BLaER1 (cell line): ENCODE results near the gene CEP295NL.
A peak's percentile ranks its signal among the peaks of the same experiment; 100 is the strongest.

ENCODE experiments used
- H3K27ac ChIP-seq: shearing (Covaris generic); formaldehyde crosslinking; 2 replicates; pipeline ENCODE4 v1.8.1; 2022
- H3K27me3 ChIP-seq: shearing (Covaris generic); formaldehyde crosslinking; 2 replicates; pipeline ENCODE4 v1.8.1; 2022
- H3K36me3 ChIP-seq: shearing (Covaris generic); formaldehyde crosslinking; 2 replicates; pipeline ENCODE4 v1.8.1; 2022
- H3K4me1 ChIP-seq: shearing (Covaris generic); formaldehyde crosslinking; 2 replicates; pipeline ENCODE4 v1.8.1; 2022
- H3K4me2 ChIP-seq: shearing (Covaris generic); formaldehyde crosslinking; 2 replicates; pipeline ENCODE4 v1.8.1; 2022
- H3K4me3 ChIP-seq: shearing (Covaris generic); formaldehyde crosslinking; 2 replicates; pipeline ENCODE4 v1.8.1; 2022
- H3K9ac ChIP-seq: shearing (Covaris generic); formaldehyde crosslinking; 2 replicates; pipeline ENCODE4 v1.8.1; 2022
- H3K9me3 ChIP-seq: shearing (Covaris generic); formaldehyde crosslinking; 2 replicates; pipeline ENCODE4 v1.8.1; 2022
- H4K20me1 ChIP-seq: shearing (Covaris generic); formaldehyde crosslinking; 2 replicates; pipeline ENCODE4 v1.8.1; 2022
- Cebpa-rat ChIP-seq: shearing (Covaris generic); IDR thresholded peaks from 2 replicates; pipeline ENCODE4 v1.8.1; 2022

Gene CEP295NL

DNA sequence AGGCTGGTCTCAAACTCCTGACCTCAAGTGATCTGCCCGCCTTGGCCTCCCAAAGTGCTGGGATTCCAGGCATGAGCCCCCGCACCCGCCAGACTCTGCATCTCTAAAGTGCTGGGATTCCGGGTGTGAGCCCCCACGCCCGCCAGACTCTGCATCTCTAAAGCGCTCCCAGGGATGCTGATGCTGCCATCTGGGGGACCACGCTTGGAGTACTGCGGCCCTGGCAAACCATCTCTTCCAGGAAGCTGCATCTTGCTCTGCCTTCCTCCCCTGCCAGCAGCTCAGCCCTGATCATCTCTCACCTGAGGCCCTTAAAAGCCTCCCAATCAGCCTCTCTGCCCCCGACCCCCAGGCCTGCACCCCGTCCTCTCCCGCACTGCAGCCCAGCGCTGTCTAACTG, 4.1 kb downstream of the CEP295NL start:
- H3K27ac ChIP-seq: no peak overlapping the region
- no peak for TF ChIP-seq Cebpa-rat

DNA sequence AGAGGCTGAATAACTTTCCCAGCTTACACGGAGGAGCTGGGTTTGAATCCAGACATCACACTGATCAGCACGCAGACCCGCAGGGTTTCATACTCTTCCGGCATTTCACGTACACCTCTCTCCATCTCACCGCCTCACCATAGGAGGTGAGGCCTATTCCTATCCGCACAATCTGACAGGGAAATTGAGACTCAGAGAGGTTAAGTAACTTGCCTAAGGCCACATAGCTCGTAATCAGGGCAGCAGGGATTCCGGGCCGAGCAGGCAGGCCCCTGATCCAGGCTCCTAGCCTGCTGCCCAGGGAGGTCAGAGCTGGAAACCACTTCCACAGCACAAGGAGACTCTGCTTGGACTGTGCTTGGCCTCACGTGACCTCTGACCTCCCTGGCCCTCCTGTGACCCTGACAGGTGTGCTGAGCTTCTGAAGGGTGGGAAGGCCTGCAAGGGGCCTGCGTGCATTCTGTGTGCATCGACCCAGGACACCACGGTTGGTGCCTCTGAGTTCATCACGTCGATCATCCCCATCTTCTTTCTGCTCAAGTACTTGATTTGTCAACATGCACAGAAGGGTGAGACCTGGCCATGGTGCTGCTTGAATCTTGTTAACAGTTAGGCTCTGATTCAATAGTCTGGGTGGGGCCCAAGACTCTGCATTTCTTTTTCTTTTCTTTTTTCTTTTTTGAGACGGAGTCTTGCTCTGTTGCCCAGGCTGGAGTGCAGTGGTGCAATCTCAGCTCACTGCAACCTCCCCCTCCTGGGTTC, 4.7 kb downstream of the CEP295NL start:
- Histone ChIP-seq H4K20me1 (peaks cover 100% of the 10 kb centered on the region), H3K36me3 (peaks cover 79% of the 10 kb centered on the region), H3K4me3 (no peak overlapping the region), H3K9me3 (no peaks in the 10 kb centered on the region), H3K4me2 (no peak overlapping the region), H3K27me3 (no peaks in the 10 kb centered on the region), H3K4me1 (peaks cover 41% of the 10 kb centered on the region), H3K9ac (no peak overlapping the region), H3K27ac (0 out of 2 replicates have a peak overlapping the region, but pooled peaks have one; percentile 9)
- TF ChIP-seq Cebpa-rat: no peak

More for the DNA sequence above, 4.1 kb downstream of the CEP295NL start:
- Histone ChIP-seq H3K4me1 (peaks cover 41% of the 10 kb centered on the region), H3K4me2 (no peak overlapping the region), H3K9ac (no peak overlapping the region), H3K4me3 (no peak overlapping the region), H3K9me3 (no peaks in the 10 kb centered on the region), H3K36me3 (peaks cover 79% of the 10 kb centered on the region), H4K20me1 (peaks cover 100% of the 10 kb centered on the region), H3K27me3 (no peaks in the 10 kb centered on the region)

DNA sequence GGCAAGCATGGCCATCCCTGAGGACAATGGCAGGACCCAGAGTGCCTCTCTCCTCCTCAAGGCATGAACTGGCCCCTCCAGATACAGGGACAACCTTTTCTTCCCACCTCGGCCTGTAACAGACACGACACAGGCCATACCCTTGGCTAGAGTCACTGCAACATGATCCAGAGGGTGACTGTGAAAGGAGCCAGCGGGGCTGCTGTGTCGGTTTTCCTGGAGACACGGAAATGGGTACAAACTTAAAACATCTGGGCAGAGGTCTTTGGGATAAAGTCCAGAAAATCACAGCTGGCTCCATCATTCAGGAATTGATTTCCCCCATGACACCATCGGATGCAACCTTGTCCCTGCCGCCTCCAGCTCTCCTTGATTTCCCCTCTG, 5.3 kb downstream of the CEP295NL start:
- Histone ChIP-seq H3K4me1 (peaks cover 41% of the 10 kb centered on the region), H3K4me3 (no peak overlapping the region), H3K27me3 (no peaks in the 10 kb centered on the region), H3K9me3 (no peaks in the 10 kb centered on the region), H3K36me3 (peaks cover 73% of the 10 kb centered on the region), H3K4me2 (no peak overlapping the region), H3K9ac (no peak overlapping the region), H3K27ac (no peak overlapping the region), H4K20me1 (peaks cover 100% of the 10 kb centered on the region)
- no peak for TF ChIP-seq Cebpa-rat

DNA sequence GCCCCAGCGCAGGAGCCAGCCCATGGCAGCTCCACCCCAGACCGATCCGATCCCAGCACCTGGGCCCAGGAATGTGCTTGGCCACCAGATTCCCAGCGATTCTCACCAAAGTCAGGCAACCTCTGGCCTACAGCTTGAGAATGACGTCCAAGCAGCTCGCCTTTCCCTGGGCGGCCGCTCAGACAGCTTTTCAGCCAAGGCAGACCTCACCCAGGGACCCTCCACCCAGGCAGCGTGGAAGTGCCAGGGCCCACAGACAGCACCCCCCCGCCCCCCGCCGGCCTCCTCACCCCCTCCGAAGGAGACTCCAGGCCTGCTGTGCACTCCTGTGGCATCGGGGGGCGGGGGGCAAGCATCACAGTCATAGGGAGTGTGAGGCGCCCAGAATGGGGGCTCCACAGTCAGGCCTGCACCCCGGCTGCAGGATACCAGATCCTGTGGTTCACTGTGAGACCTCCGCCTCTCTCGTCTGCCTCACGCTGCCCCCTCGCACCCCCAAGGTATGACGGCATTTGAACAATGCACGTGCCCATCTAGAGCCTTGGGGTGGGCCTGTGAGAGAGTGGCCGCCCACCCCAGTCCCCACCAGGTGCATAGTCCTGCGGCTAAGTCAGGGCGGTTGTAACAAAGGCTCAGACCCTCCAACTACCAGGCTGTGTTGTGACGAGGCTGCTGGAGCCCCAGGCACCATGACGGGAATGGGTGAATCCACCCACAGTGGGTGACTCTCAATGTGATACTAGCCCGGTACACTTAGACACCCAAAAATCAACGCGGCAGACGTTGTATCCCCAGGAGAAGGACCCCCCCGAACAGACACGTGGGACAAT, 6.0 kb downstream of the CEP295NL start:
- Histone ChIP-seq H3K4me2 (no peak overlapping the region), H3K27me3 (no peaks in the 10 kb centered on the region), H4K20me1 (peaks cover 100% of the 10 kb centered on the region), H3K4me3 (no peak overlapping the region), H3K27ac (no peak overlapping the region), H3K36me3 (peaks cover 68% of the 10 kb centered on the region), H3K9me3 (no peaks in the 10 kb centered on the region), H3K4me1 (peaks cover 46% of the 10 kb centered on the region), H3K9ac (no peak overlapping the region)
- no peak for TF ChIP-seq Cebpa-rat

DNA sequence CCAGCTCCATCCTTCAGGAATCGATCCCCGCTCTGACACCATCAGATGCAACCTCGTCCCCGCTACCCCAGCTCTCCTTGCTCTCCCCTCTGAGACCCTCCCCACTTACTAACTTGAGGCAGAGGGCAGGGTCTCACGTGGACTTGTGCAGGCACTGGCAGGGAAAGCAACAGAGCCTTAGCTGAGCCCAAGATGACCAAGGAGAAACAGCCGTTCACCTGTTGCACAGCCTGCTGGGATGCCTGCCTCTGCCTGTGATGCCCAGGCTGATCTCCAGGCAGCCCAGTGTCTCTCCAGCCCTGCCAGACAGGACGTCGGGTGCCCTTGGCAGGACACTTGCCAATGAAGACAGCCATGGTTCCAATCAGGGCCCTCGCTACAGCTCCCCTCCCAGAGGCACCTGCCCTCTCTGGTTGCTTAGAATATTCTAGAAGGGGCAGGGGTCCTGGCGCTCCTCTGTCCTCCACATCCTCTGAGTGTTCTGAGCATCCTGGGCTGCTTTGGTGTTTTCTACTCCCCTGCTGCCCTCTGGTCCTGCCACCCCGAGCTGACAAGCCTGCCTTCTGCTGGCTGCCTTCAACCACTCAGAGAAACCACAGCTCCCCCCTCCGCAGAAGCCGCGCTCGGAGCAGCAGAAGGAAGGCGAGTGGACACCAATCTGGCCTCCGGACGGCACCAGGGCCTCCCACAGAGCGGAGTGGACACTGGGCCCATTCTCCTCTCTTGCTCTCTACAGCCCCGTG, 6.7 kb downstream of the CEP295NL start:
- Histone ChIP-seq H3K4me3 (no peak overlapping the region), H3K9me3 (no peaks in the 10 kb centered on the region), H3K4me1 (peaks cover 54% of the 10 kb centered on the region), H4K20me1 (peaks cover 100% of the 10 kb centered on the region), H3K27me3 (no peaks in the 10 kb centered on the region), H3K27ac (no peak overlapping the region), H3K9ac (no peak overlapping the region), H3K4me2 (no peak overlapping the region), H3K36me3 (peaks cover 60% of the 10 kb centered on the region)
- TF ChIP-seq Cebpa-rat: no peak

DNA sequence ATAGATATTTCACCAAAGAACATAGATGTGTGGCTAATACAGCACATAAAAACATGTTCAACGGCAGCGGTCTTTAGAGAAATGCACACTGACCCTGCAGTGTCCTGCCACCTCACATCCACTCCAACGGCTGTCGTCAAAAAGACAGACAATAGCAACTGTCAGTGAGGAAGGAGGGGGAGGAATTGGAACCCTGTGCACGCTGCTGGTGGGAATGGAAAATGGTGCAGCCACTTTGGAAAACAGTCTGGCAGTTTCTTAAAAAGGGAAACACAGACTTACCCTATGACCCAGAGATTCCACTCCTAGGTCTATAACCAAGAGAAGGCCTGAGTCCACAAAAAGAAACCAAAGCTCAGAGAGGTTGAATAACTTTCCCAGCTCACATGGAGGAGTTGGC, 7.7 kb downstream of the CEP295NL start:
- peak overlapping the region; percentile 85; the same call in 1 of the 2 replicates for H3K4me2 ChIP-seq
- peaks cover 50% of the 10 kb centered on the region for H3K36me3 ChIP-seq
- no peak overlapping the region for H3K4me3 ChIP-seq
- no peaks in the 10 kb centered on the region for H3K27me3 ChIP-seq
- no peaks in the 10 kb centered on the region for H3K9me3 ChIP-seq
- H3K4me1 ChIP-seq: peaks cover 63% of the 10 kb centered on the region
- H4K20me1 ChIP-seq: peaks cover 100% of the 10 kb centered on the region
- H3K27ac ChIP-seq: no peak overlapping the region
- no peak for TF ChIP-seq Cebpa-rat
- no peak overlapping the region for H3K9ac ChIP-seq

DNA sequence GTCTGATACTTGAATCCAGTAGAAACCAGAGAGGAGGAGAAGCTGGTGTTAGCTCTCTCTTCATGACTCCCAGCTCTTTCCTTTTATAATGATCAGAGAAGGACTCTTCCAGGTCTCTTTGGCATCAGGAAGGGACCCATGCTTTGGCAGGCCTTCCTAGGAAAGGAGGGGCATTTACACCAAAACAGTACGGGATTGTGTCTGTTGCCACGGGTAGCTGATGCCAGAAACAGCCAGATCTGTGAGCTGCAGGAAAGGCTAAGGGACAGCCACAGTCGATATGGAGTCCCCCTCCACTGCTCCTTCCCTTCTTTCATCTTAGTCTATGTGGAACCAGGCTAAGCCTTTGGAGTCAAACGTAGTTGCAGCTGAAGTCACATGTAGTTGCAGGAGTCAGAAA, 9.3 kb downstream of the CEP295NL start:
- peak overlapping the region; percentile 85 for H3K4me2 ChIP-seq
- no peak for TF ChIP-seq Cebpa-rat

DNA sequence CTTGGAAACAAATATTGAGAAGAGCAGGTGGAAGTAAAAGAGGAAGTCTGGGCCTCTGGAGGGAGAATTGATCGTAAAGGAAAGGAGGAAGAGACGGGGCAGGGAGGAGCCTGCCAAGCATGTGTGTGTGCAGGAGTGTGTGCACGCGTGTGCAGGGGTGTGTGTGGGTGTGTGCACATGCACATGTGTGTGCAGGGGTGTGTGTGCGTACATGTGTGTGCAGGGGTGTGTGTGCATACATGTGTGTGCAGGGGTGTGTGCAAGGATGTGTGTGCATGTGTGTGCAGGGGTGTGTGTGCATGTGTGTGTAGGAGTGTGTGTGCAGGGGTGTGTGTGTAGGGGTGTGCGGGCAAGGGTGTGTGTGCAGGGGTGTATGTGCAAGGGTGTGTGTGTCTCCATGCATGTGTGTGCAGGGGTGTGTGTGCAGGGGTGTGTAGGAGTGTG, 10.0 kb downstream of the CEP295NL start:
- Histone ChIP-seq H3K27ac (peak overlapping the region; percentile 23; the same call in 1 of the 2 replicates), H3K4me3 (no peak overlapping the region), H4K20me1 (peaks cover 100% of the 10 kb centered on the region), H3K27me3 (no peaks in the 10 kb centered on the region), H3K36me3 (peaks cover 27% of the 10 kb centered on the region), H3K4me1 (peaks cover 87% of the 10 kb centered on the region), H3K9me3 (no peaks in the 10 kb centered on the region), H3K9ac (0 out of 2 replicates have a peak overlapping the region, but pooled peaks have one; percentile 8), H3K4me2 (peak overlapping the region; percentile 85)
- TF ChIP-seq Cebpa-rat: no peak

More for the DNA sequence above, 9.3 kb downstream of the CEP295NL start:
- Histone ChIP-seq H3K9me3 (no peaks in the 10 kb centered on the region), H3K27ac (no peak overlapping the region), H4K20me1 (peaks cover 100% of the 10 kb centered on the region), H3K36me3 (peaks cover 34% of the 10 kb centered on the region), H3K27me3 (no peaks in the 10 kb centered on the region), H3K9ac (no peak overlapping the region), H3K4me1 (peaks cover 80% of the 10 kb centered on the region), H3K4me3 (no peak overlapping the region)

DNA sequence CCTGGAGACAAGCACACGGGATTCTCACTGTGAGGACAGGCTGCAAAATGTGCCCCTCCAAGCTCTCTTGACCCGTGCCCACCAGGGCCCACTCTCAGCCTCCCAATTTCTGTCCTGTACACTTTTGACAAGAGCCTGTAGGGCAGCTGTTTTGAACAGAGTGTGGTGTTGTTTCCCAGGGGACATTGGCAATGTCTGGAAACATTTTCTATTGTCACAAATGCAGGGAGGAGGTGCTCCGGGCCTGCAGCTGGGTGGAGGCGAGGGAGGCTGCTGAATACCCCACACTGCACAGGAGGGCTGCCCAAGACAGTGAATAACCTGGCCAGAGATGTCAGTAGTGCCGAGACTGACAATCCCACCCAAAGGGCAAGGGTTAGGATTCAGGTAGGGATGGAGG, 10.5 kb downstream of the CEP295NL start:
- H3K4me3 ChIP-seq: 0 out of 2 replicates have a peak overlapping the region, but pooled peaks have one; percentile 16
- H3K27ac ChIP-seq: peak overlapping the region; percentile 23

More for the DNA sequence above, 10.5 kb downstream of the CEP295NL start:
- H4K20me1 ChIP-seq: peaks cover 100% of the 10 kb centered on the region
- H3K27me3 ChIP-seq: no peaks in the 10 kb centered on the region
- H3K4me2 ChIP-seq: peak overlapping the region; percentile 85
- H3K4me1 ChIP-seq: peaks cover 91% of the 10 kb centered on the region
- H3K36me3 ChIP-seq: peaks cover 22% of the 10 kb centered on the region
- 0 out of 2 replicates have a peak overlapping the region, but pooled peaks have one; percentile 8 for H3K9ac ChIP-seq
- TF ChIP-seq Cebpa-rat: no peak
- H3K9me3 ChIP-seq: no peaks in the 10 kb centered on the region
